Measurements from ENCODE around the gene TTLL5.

Gene TTLL5

DNA sequence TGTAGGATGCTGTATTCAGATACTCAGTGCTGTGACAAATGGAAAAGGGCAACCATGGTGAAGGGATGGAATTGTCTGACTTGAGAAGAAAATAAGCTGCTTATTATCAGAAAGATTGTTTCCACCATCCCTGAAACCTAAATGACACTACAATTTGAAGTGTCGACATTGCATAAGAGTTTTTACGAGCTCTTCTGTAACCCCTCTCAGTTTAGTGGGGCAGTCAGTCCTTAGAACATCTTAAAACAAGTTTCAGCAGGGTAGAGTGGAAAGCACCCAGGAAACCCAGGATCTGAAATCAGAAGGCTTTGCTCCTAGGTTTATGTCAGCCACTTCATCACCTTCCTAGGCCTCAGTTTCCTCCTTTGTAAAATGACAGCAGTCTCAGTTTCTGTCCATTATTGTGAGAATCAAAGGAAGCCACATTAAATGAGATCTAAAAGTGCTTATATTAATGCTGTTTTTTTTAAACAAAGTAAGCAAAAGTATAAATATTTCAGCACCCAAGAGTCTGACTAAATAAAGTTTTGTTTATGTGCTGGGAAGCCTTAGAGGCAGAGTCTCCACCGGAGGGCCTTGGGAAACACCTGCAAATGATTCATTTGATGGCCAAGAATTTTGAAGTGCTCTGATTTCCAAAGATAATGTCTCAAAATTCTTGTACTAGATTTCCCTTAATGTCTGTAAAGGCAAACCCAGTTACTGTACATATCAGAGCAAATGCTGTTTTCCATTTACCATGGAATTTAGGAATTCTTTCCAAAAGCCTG is 326.3 kb downstream of the TTLL5 start:
- DNase-seq (ENCODE audit: low spot score) = no peak

DNA sequence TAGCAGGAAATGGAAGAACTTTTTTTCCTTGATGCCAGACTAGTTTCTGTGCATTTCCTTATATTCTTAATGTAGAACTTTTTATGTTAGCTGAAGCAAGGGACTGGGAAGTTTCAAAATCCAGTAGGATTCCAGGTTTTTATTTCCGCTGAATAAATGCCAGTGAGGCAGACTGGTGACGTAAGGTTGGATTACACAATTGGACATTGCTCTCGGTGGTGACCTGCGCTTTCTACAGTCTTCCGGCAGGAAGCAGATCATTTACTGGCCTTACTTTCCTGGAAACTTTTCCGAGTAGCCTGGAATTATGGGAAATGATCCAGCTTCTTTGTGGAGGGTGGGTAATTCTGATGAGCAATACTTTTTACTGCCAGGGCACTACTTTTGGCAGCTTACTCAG is 328.1 kb downstream of the TTLL5 start:
- no peak for DNase-seq (ENCODE audit: low spot score)

DNA sequence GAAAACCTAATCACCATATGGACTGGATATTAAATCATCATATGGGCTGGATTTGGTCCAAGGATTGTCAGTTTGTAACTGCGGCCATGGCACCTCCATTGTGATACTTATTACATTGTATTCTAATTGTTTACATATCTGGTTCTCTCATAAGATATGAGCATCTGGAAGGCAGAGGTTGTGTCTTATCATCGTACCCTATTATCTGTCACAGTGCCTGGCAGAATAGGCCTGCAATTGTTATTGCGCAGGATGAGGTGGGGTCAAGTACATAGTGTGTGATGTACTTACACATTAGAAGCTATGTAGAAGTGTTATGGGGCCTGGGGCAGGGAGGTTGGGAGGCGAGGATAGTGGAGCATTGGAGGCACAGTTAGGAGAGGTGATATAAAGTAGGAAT is 329.3 kb downstream of the TTLL5 start:
- no peak for DNase-seq (ENCODE audit: low spot score)

GRCh38 chr14:75991753-75992152 is 330.7 kb downstream of the TTLL5 start:
- DNase-seq (ENCODE audit: low spot score) = no peak

- DNase-seq (ENCODE audit: low spot score) = no peak
Observed at GRCh38 chr14:75993567-75994041, 332.6 kb downstream of the TTLL5 start.

GRCh38 chr14:75995372-75996041 is 334.5 kb downstream of the TTLL5 start:
- no peak for DNase-seq (ENCODE audit: low spot score)

DNA sequence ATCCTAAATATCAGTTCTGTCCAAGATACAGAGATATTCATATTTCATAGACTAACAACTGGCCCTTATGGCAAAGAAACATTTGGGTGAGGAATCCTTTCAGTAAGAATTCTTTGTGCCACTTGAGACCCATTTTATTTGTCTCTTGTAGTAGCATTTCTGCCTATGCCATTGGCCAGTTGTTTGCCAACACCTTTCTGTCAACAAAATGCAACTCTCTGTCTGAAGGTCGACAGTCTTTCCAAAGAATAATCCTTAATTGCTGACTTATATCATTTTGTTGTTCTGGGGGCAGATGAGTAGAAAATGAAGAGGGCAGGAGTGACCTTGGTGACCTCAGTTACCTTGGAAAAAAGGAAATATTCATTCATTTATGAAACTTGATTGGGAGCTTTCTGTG is 335.4 kb downstream of the TTLL5 start:
- no peak for DNase-seq (ENCODE audit: low spot score)

- no peak for DNase-seq (ENCODE audit: low spot score)
Observed at GRCh38 chr14:75999511-76000190, 338.6 kb downstream of the TTLL5 start.

DNA sequence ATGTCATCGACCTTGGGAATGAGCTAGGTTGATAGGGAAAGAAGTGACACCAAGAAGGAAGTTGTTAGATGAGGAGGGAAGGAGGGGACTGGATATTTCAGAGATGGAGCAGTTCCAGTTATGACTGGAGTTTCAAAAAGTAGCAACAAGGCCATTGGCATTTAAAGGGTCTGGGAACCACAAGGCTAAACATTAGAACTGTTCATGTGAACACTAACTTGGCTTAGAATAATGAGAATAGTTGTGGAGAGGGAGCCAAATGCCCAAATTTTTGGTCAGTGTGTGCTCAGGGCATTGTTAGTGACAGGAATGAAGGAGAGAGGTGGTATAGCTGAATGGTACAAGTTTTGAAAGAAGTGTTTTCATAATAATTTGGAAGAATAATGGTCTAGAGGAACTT is 341.3 kb downstream of the TTLL5 start:
- no peak for DNase-seq (ENCODE audit: low spot score)
